ENCODE data around the gene P2RX3.

DNA sequence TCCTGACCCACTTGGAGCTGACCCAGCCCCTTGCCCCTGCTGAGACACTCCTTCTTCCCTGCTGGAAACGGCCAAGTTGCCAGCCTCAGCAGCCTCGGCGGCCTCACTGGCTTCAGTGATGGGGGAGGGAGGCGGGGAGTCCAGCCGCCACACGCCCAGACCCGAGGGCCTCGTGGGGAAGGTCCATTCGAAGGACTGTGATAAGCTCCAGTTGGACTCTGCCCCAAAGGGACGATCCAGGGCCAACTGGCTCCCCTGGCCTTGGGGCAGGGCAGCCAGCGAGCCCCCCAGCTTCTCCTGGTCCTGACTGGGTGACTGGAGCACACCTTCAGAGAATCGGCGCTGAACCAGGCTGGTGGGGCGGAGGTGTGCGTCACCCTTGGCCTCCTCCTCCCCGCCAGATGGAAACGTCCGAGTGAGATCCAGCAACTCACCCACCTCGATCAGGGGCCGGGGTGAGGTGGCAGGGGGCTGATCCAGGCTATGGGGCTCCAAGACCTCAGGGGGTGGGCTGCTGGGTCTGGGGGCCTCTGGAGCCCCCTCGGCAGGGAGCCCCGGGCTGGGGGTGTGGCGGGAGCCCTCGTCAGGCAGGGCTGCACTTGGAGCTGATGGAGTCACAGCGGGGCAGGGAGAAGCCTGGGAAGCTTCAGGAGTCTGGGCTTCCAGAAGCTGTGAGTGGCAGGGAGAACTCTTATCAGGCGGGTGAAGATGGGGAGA is 24.9 kb upstream of the P2RX3 start:
- TF ChIP-seq, protein P1, sequence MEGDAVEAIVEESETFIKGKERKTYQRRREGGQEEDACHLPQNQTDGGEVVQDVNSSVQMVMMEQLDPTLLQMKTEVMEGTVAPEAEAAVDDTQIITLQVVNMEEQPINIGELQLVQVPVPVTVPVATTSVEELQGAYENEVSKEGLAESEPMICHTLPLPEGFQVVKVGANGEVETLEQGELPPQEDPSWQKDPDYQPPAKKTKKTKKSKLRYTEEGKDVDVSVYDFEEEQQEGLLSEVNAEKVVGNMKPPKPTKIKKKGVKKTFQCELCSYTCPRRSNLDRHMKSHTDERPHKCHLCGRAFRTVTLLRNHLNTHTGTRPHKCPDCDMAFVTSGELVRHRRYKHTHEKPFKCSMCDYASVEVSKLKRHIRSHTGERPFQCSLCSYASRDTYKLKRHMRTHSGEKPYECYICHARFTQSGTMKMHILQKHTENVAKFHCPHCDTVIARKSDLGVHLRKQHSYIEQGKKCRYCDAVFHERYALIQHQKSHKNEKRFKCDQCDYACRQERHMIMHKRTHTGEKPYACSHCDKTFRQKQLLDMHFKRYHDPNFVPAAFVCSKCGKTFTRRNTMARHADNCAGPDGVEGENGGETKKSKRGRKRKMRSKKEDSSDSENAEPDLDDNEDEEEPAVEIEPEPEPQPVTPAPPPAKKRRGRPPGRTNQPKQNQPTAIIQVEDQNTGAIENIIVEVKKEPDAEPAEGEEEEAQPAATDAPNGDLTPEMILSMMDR (IDR thresholded peaks at IDR 0.05 in 8 of 11, conservative IDR thresholded peaks at IDR 0.05 in 3 of 11), result no peak
- no peak for TF ChIP-seq POLR2AphosphoS5 (IDR thresholded peaks at IDR 0.05)

All from spleen (tissue), 7 donors.